GM19035 (cell line): ENCODE data around the gene NSDHL.

Source experiments
- ATAC-seq: cut with Tn5 transposase; IDR thresholded peaks from one replicate; pipeline ENCODE4 v1.9.1; 2021; ENCODE audit not compliant: unreplicated experiment

NSDHL gene

GRCh38 chrX:152843852-152844251, 13.0 kb downstream of the NSDHL start:
- no peak for ATAC-seq

- ATAC-seq = no peak
Measured at GRCh38 chrX:152844256-152844655, 13.4 kb downstream of the NSDHL start.

- ATAC-seq = no peak
Measured at GRCh38 chrX:152845618-152846240, 14.9 kb downstream of the NSDHL start.

- no peak for ATAC-seq
Measured at GRCh38 chrX:152847281-152847680, 16.4 kb downstream of the NSDHL start.

- ATAC-seq = no peak
Measured at GRCh38 chrX:152850465-152850864, 19.6 kb downstream of the NSDHL start.

- no peak for ATAC-seq
Measured at GRCh38 chrX:152853986-152854385, 23.1 kb downstream of the NSDHL start.

- ATAC-seq = no peak
Measured at GRCh38 chrX:152861116-152861515, 30.3 kb downstream of the NSDHL start.

- ATAC-seq = no peak
Measured at GRCh38 chrX:152861826-152862225, 31.0 kb downstream of the NSDHL start.

- no peak for ATAC-seq
Measured at GRCh38 chrX:152865232-152865920, 34.5 kb downstream of the NSDHL start.

GRCh38 chrX:152866386-152866785, 35.5 kb downstream of the NSDHL start:
- ATAC-seq = no peak

GRCh38 chrX:152869972-152870371, 39.1 kb downstream of the NSDHL start:
- ATAC-seq = no peak

GRCh38 chrX:152871260-152871659, 40.4 kb downstream of the NSDHL start:
- no peak for ATAC-seq

GRCh38 chrX:152872522-152872921, 41.7 kb downstream of the NSDHL start:
- no peak for ATAC-seq

- ATAC-seq = no peak
Measured at GRCh38 chrX:152873361-152873760, 42.5 kb downstream of the NSDHL start.

- no peak for ATAC-seq
Measured at GRCh38 chrX:152876931-152877840, 46.3 kb downstream of the NSDHL start.

- no peak for ATAC-seq
Measured at GRCh38 chrX:152878976-152879755, 48.3 kb downstream of the NSDHL start.

- no peak for ATAC-seq
Measured at GRCh38 chrX:152881289-152881688, 50.4 kb downstream of the NSDHL start.

- ATAC-seq = no peak
Measured at GRCh38 chrX:152884171-152884570, 53.3 kb downstream of the NSDHL start.

- no peak for ATAC-seq
Measured at GRCh38 chrX:152886716-152887115, 55.9 kb downstream of the NSDHL start.

GRCh38 chrX:152892499-152892898, 61.6 kb downstream of the NSDHL start:
- ATAC-seq = no peak
